Urothelium cell line (cell line): ENCODE measurements around the gene MDP1.

Experiments used
- DNase-seq: peaks from one replicate; pipeline ENCODE4 v3.0.0; 2011; ENCODE audit warnings: low spot score, mixed read lengths
- FAIRE-seq: peaks from 2 replicates; lab custom pipeline; 2011; peaks lifted over from hg19 to GRCh38; lab: Jason Lieb, UNC

MDP1 gene

GRCh38 chr14:24184104-24184970, 31.5 kb downstream of the MDP1 start:
- FAIRE-seq = no peak

DNA sequence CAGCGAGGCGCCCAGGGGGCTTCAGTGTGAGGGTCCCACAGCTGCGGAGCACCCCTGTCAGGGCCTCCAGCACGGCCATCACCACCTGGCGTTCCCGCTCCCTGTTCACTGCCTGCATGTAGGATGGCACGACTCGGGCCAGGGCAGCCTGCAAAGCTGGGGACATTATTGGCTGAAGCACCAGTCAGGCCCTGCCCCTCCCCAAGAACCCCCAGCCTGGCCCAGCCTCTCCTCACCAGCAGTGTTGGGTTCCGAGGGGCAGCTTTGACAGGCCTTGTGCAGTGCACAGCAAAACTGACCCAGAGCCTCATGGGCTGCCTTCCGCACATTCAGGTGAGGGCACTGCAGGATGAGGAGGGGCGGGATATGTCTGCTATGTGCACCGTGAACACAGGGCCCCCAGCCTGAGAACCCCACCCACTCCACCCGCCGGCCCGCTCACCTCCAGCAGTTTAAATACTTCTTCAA, 32.8 kb downstream of the MDP1 start:
- DNase-seq (no peak), FAIRE-seq (no peak)

More at GRCh38 chr14:24184104-24184970, 31.5 kb downstream of the MDP1 start:
- DNase-seq = no peak

DNA sequence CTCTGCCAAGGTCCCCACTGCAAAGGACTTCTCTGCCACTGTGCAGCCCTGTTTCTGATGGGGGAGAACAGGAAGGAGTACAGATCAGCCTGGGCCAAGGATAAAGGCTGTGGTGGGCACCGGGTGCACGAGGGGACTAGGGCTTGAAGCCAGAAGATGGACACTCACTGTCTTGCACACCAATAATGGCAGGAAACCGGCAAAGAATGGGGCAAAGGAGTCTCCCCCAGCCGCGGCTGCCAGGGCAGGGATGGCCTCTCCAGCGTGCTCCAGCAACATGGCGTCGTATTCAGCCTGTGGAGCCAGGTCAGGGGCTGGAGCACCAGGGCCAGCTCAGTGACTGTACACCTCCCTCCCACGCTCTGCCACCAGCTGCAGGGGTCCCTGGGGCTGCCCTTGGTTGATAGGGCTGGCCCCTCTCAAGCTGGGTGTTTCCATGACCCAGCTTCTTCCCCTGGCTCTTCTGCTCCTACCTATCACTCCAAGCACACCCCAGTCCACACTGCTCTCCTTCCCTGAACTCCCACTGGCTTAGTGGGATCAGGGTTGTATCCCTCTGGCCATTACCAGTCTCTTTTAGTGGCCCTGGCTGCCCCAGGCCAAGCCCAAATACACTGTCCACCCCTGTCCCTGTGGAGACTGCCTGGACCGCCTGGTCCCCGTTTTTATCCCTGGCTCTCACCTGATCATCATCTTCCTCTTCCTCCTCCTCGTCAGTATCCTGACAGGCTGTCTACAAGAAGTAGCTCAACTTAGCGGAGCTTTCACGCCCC, 33.6 kb downstream of the MDP1 start:
- DNase-seq = no peak
- no peak for FAIRE-seq

DNA sequence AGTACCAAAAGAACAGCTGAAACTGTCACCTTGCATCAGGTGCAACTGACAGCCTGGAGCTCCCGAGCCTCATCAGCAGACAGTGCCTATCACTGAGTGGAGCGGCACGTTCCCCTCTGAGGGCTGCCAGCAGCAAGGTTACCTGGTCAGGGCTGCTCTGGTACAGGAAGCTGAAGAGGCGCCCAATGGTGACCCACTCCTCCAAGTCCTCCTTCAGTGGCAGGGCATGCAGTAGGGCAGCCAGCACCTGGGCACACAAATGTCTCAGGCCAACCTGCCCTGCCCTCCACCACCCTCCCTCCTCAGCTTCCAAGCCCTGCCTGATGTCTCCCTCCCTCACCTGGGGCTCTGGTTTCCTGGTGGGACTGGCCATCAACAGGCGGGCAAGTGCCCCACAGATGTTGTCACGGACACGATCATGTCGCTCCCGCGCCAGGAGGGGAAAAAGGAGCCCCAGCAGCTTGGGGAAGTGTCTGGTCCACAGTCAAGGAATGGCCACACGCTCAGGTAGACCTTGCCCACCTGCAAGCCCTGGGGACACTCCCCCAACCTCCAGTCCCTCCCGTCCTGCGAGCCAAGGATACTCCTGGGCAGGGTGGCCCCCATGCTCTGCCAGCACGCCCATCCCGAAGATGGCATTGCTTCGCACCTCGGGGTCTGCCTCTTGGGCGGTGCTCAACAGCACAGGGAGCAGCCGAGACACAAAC, 34.3 kb downstream of the MDP1 start:
- FAIRE-seq (no peak), DNase-seq (no peak)

GRCh38 chr14:24179961-24180796, 35.7 kb downstream of the MDP1 start:
- no peak for FAIRE-seq
- DNase-seq = no peak

DNA sequence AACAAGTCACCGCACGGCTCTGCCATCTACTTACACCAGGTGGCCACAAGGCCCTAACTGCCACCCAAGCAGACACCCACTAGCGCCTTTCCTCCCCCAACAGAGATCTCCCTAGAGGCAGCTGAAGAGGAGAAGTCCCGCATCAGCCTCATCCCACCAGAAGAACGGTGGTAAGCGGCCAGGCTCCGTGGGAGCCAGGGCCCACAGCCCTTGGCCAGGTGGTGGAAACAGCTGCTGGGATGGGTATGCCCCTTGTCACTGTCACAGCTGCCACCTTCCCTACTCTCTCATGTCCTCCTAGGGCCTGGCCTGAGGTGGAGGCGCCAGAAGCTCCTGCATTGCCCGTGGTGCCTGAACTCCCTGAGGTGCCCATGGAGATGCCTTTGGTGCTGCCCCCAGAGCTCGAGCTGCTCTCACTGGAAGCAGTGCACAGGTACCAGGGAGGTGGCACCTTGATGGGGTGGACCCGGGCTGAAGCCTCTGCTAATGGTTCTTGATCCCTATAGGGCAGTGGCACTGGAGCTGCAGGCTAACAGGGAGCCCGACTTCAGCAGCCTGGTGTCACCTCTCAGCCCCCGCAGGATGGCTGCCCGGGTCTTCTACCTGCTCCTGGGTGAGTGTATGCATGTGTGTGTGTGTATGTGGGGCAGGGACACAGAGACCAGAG, 36.4 kb downstream of the MDP1 start:
- no peak for FAIRE-seq
- no peak for DNase-seq

DNA sequence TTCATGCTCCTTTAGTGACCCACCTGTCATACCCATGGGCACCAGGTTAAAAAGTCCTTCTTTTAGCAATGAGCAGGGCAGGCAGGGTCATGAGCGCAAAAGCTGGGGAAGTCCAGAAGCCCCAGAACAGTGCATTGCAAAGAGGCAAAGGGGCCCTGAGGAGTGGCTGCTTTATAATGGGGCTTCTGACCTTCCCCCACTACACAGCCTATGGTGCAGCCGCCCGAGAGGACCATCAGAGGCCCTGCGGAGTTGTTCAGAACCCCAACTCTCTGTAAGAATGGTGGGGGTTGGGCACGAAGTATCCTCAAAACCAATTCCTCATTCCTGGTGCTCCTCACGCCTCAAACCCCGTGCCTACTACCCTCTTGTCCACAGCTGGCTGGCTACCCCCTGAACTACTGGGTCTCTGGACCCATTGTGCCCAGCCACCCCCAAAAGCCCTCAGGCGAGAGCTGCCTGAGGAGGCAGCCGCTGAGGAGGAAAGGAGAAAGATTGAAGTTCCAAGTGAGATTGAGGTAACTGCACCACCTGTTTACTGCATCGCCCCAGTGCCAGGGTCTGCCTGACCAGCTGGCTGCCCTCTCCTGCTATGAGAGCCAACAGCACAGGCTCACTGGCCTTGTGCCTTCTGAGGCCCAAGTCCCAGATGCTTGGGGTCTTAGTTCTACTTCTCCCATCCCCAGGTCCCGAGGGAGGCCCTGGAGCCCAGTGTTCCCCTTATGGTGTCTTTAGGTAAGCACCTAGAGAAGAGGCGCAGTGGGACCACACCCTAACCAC, 37.3 kb downstream of the MDP1 start:
- no peak for FAIRE-seq
- no peak for DNase-seq

- DNase-seq (no peak), FAIRE-seq (no peak)
Observed at GRCh38 chr14:24177891-24178290, 38.0 kb downstream of the MDP1 start.

DNA sequence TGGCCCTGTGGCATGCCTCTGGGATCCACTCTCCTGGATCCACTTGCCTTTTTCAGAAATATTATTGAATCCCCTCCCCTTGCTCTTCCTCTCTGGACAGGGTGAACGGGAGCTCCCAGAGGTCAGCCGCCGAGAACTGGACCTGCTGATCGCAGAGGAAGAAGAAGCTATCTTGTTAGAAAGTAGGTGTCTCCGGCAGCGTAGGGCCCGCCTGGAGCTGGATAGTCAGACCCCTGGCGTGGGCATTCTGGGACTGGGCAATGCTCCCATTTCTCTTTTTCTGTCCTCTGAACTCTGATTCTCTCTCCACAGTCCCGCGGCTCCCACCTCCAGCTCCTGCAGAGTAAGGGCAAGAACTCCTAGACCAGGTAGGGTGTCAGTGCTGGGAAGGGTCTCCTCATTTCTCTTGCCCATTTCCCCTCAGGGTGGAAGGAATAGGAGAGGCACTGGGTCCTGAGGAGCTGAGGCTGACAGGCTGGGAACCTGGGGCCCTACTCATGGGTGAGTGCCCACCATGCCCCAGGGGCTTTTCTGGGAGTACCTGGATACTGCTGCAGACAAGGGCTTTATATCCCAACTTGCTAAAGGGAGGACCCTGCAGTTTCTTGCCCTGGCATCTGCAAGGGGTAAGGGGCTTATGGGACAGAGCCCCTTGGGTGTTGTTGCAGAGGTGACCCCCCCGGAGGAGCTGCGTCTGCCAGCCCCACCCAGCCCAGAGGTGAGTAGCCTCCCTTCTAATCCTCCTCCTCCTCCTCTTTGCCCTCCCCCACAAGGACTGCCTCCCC, 38.6 kb downstream of the MDP1 start:
- no peak for DNase-seq
- no peak for FAIRE-seq

GRCh38 chr14:24176599-24176998, 39.3 kb downstream of the MDP1 start:
- FAIRE-seq = no peak
- DNase-seq = no peak

GRCh38 chr14:24172871-24173281, 43.0 kb downstream of the MDP1 start:
- FAIRE-seq = no peak
- no peak for DNase-seq

- no peak for FAIRE-seq
- DNase-seq = no peak
Observed at GRCh38 chr14:24172261-24172860, 43.5 kb downstream of the MDP1 start.

- FAIRE-seq = no peak
- DNase-seq = no peak
Observed at GRCh38 chr14:24171422-24172260, 44.2 kb downstream of the MDP1 start, which contains the start of gene REC8. REC8 (plus strand) TSS chr14:24172080; CDS start chr14:24172553, 473 bp downstream.

GRCh38 chr14:24167469-24168114, 48.3 kb downstream of the MDP1 start:
- DNase-seq (no peak), FAIRE-seq (no peak)

GRCh38 chr14:24165785-24166184, 50.1 kb downstream of the MDP1 start:
- no peak for DNase-seq
- no peak for FAIRE-seq

GRCh38 chr14:24164518-24164991, 51.3 kb downstream of the MDP1 start:
- no peak for FAIRE-seq
- no peak for DNase-seq
